Activated T-helper 17 cell treated with anti-CD3 and anti-CD28 coated beads, Interleukin-2, amount 50 U/mL, for 72 hours (primary cell): Measurements from ENCODE around the gene PURB. TPM values are rescaled to one million over a fixed set of nuclear protein-coding genes. Genes with fewer than 3 reads are reported as not detected.
A peak's percentile ranks its signal among the peaks of the same experiment; 100 is the strongest.
"Not testable (repeated sequence)": the region's sequence is repeated elsewhere in the genome, so short reads cannot be mapped to it uniquely, and the experiment has no call there.

ENCODE experiments used
- ATAC-seq: fragments of 150-1000 bp; cut with Tn5 transposase; replicated peaks from 2 replicates; pipeline ENCODE4 v1.10.0; 2021; ENCODE audit warnings: mild to moderate bottlenecking, moderate library complexity
- H3K27ac Mint-ChIP-seq: one replicate; pipeline ENCODE4 v1.8.0; 2022; ENCODE audit warnings: mixed read lengths
- H3K27me3 Mint-ChIP-seq: one replicate; pipeline ENCODE4 v1.8.0; 2022; ENCODE audit warnings: mixed read lengths
- H3K36me3 Mint-ChIP-seq: one replicate; pipeline ENCODE4 v1.8.0; 2022; ENCODE audit warnings: low read depth, mild to moderate bottlenecking, mixed read lengths
- H3K4me1 Mint-ChIP-seq: one replicate; pipeline ENCODE4 v1.8.0; 2022; ENCODE audit warnings: mixed read lengths
- H3K4me3 Mint-ChIP-seq: one replicate; pipeline ENCODE4 v1.8.0; 2022; ENCODE audit warnings: mild to moderate bottlenecking, mixed read lengths
- H3K9me3 Mint-ChIP-seq: one replicate; pipeline ENCODE4 v1.8.0; 2022; ENCODE audit warnings: mixed read lengths
- total RNA-seq, 2 donors: library from RNA; stranded (reverse); gene quantifications; one replicate each; pipeline ENCODE4 v1.2.3, GENCODE V29; 2022

Gene PURB
- total RNA-seq, 2 donors from 2014 or later = 22.5 to 24.5 TPM

DNA sequence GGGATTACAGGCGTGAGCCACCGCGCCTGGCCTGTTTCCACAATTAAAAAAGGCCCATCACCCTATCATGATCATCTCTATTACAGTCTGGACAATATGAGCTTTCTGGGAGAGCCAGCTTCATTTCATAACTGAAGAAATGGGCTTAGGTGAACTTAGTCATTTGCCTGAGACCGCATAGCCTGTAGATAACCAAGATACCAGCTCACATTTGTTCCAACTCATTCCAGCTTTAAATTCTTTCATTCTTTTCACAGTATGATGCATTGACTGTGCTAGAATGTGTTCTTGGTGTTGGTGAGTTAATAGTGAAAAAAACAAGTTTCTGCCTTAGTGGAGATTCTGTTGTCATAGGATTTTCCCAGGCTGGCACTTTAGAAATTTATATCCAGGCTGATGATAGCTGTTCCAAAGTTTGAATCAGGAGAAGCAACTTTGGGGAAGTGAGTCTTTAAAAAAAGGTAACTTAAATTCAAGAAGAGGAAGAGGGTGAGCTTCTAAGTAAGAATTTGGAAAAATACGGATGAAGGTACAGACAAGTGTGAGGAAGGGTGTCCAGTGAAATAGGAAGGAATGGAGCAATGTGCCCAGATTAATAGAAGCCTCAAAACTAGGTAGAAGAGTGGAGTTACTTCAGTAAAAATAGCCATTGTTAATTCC lies 35.3 kb downstream of the PURB start:
- Mint-ChIP-seq H3K27ac (peak overlapping the region; percentile 91), H3K36me3 (peaks cover 25% of the 10 kb centered on the region), H3K27me3 (no peaks in the 10 kb centered on the region), H3K9me3 (no peaks in the 10 kb centered on the region), H3K4me1 (peaks cover 19% of the 10 kb centered on the region), H3K4me3 (peak overlapping the region; percentile 91)
- ATAC-seq = no peak

DNA sequence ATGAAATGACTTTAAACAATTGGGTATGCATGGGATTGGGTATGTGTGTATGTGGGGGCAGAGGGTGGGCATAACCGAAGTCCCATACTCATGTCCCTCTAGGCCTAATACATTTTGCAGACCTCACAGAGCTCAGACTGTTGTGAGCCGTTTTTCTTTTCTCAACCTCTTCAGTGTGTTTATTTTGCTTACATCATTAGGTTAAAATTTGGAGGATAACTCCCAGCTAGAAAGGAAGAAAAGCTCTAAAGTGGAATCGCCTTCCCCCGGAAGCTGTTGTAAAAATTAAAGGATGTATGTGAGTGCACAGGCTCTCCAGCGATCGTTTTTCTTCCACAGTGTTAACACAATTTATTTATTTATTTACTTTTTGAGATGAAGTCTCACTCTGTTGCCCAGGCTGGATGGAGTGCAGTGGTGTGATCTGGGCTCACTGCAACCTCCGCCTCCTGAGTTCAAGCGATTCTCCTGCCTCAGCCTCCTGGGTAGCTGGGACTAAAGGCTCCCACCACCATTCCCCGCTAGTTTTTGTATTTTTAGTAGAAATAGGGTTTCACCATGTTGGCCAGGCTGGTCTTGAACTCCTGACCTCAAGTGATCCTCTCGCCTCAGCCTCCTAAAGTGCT lies 36.0 kb downstream of the PURB start:
- peak overlapping the region; percentile 91 for H3K27ac Mint-ChIP-seq
- H3K9me3 Mint-ChIP-seq = no peaks in the 10 kb centered on the region
- H3K36me3 Mint-ChIP-seq = peaks cover 25% of the 10 kb centered on the region
- peak overlapping the region; percentile 91 for H3K4me3 Mint-ChIP-seq
- H3K27me3 Mint-ChIP-seq = no peaks in the 10 kb centered on the region
- no peak for ATAC-seq
- H3K4me1 Mint-ChIP-seq = peaks cover 19% of the 10 kb centered on the region

DNA sequence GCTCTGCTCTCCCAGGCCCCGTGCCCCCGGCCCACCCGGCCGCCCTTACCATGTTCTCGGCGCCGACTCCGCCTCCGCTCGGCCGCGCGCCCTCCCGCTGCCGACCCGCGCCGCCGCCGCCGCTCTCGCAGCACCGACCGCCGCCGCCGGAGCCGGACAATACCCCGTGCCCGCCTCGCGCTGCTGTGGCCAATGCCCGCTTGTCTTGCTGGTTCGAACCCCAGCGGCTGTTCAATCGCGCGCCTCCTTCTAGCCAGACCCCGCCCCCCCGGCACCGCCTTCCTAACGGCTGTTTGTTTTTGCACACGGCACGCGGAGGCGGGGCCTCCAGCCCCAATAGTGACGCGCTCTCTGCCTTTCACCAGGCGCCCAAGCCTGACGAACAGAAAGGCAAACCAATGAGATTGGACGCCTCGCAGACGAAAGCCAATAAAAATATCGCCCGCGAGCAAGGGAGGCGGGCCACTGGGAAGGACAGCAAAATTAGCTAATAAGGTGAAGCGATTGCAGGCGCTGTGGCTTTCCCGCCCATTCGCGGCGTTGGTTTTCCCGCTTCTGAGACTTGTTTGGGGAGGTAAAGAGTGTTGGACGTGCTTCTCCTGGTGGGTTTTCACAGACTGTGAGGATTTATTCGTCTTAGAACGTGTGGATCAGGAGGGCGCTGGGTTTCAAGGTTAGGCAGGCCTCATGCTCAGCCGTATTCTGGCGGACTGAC lies 37.3 kb downstream of the PURB start, which contains the start of gene H2AZ2:
Gene H2AZ2 (minus strand): TSS at position 168 of the 715 bp plus-strand sequence. CDS start 116 bp downstream, at position 52.
- no peaks in the 10 kb centered on the region for H3K27me3 Mint-ChIP-seq
- ATAC-seq = peak; percentile 87
- H3K27ac Mint-ChIP-seq = peak within 1 kb of the TSS; percentile 91
- H3K9me3 Mint-ChIP-seq = no peaks in the 10 kb centered on the region
- H3K36me3 Mint-ChIP-seq = peaks cover 29% of the 10 kb centered on the region
- peak within 1 kb of the TSS; percentile 91 for H3K4me3 Mint-ChIP-seq
- H3K4me1 Mint-ChIP-seq = peaks cover 19% of the 10 kb centered on the region

GRCh38 chr7:44847509-44847919 lies 37.8 kb downstream of the PURB start:
- Mint-ChIP-seq H3K4me3 (peak overlapping the region; percentile 91), H3K4me1 (peaks cover 22% of the 10 kb centered on the region), H3K27me3 (no peaks in the 10 kb centered on the region), H3K9me3 (no peaks in the 10 kb centered on the region), H3K27ac (peak overlapping the region; percentile 91), H3K36me3 (peaks cover 33% of the 10 kb centered on the region)
- peak; percentile 71 for ATAC-seq

DNA sequence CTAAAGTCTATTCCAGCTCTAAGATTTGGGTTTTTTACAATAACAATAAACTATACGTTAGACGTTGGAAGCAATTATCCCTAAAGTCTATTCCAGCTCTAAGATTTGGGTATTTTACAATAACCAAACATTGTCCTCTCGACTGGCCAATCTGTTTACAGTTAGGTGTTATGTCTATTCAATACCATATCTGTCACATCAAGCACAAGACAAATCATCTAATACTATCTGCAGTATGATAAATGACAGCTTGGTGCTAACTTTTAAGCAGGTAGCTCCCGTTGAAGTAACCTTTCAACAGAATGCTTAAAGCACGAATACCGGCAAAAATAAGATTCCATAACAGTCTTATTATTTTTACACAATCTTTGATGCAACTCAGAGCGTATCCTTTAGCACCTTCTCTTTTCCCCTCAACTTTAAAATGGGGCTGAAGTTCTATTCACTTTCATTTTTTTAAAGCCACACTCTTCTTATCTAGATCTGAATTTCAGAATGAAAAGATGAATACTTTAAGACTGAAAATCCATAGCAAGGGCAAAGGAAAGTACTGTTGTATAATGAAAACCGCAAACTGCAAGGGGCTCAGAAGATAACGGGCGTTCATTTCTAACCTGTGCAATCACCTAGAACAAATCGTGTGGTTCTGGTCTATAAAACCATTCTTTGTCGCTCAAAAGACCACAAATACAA lies 38.4 kb downstream of the PURB start:
- H3K4me1 Mint-ChIP-seq = peaks cover 26% of the 10 kb centered on the region

DNA sequence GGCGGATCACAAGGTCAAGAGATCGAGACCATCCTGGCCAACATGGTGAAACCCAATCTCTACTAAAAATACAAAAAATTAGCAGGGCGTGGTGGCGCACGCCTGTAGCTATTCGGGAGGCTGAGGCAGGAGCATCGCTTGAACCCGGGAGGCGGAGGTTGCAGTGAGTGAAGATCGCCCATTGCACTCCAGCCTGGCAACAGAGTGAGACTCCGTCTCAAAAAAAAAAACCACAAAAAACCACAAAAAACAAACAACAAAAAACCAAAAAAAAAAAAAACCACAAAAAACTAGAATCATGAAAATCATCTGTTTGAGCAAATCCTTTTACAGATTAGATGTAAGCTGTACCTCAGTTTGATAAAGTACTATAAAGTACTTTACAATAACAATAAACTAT lies 38.9 kb downstream of the PURB start:
- Mint-ChIP-seq H3K4me3 (peak overlapping the region; percentile 91), H3K27ac (peak overlapping the region; percentile 91), H3K36me3 (peaks cover 44% of the 10 kb centered on the region), H3K4me1 (peaks cover 26% of the 10 kb centered on the region)
- not testable (repeated sequence) for ATAC-seq, H3K27me3 Mint-ChIP-seq, H3K9me3 Mint-ChIP-seq

More for the DNA sequence above, 38.4 kb downstream of the PURB start:
- Mint-ChIP-seq H3K9me3 (no peaks in the 10 kb centered on the region), H3K36me3 (peaks cover 39% of the 10 kb centered on the region), H3K27ac (peak overlapping the region; percentile 91), H3K27me3 (no peaks in the 10 kb centered on the region), H3K4me3 (peak overlapping the region; percentile 91)
- ATAC-seq = peak; percentile 1

GRCh38 chr7:44845451-44845850 lies 39.9 kb downstream of the PURB start:
- no peak for ATAC-seq
- no peaks in the 10 kb centered on the region for H3K9me3 Mint-ChIP-seq
- no peaks in the 10 kb centered on the region for H3K27me3 Mint-ChIP-seq
- peaks cover 26% of the 10 kb centered on the region for H3K4me1 Mint-ChIP-seq
- peak overlapping the region; percentile 91 for H3K4me3 Mint-ChIP-seq
- H3K27ac Mint-ChIP-seq = peak overlapping the region; percentile 91
- peaks cover 54% of the 10 kb centered on the region for H3K36me3 Mint-ChIP-seq

- Mint-ChIP-seq H3K4me1 (peaks cover 18% of the 10 kb centered on the region), H3K36me3 (peaks cover 70% of the 10 kb centered on the region)
- not testable (repeated sequence) for H3K9me3 Mint-ChIP-seq, ATAC-seq, H3K4me3 Mint-ChIP-seq, H3K27me3 Mint-ChIP-seq, H3K27ac Mint-ChIP-seq
Measured at GRCh38 chr7:44843440-44843839, 41.9 kb downstream of the PURB start.

DNA sequence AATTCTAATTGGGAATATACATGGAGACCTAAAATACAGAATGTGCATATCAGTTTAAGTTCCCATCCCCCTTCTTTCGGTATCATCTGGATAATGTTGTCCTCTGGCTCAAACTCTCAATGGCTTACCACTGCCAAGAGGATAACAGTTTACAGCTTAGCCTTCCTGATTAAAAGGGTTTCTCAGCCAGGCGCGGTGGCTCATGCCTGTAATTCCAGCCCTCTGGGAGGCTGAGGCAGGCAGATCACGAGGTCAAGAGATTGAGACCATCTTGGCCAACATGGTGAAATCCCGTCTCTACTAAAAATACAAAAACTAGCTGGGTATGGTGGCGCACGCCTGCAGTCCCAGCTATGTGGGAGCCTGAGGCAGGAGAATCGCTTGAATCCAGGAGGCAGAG lies 42.7 kb downstream of the PURB start:
- Mint-ChIP-seq H3K4me1 (peaks cover 18% of the 10 kb centered on the region), H3K27ac (peak overlapping the region; percentile 27), H3K36me3 (peaks cover 68% of the 10 kb centered on the region)
- H3K27me3 Mint-ChIP-seq, H3K4me3 Mint-ChIP-seq, ATAC-seq, H3K9me3 Mint-ChIP-seq: not testable (repeated sequence)

GRCh38 chr7:44838751-44839150 lies 46.6 kb downstream of the PURB start:
- Mint-ChIP-seq H3K9me3 (no peaks in the 10 kb centered on the region), H3K36me3 (peaks cover 78% of the 10 kb centered on the region), H3K4me3 (no peak overlapping the region), H3K27me3 (no peaks in the 10 kb centered on the region), H3K4me1 (peaks cover 7% of the 10 kb centered on the region), H3K27ac (peak overlapping the region; percentile 10)
- ATAC-seq = no peak

- ATAC-seq = no peak
Measured at GRCh38 chr7:44827567-44827966, 57.8 kb downstream of the PURB start.

More at GRCh38 chr7:44827567-44827966, 57.8 kb downstream of the PURB start:
- H3K4me1 Mint-ChIP-seq = peaks cover 9% of the 10 kb centered on the region
- no peak overlapping the region for H3K4me3 Mint-ChIP-seq
- H3K36me3 Mint-ChIP-seq = peaks cover 64% of the 10 kb centered on the region
- no peaks in the 10 kb centered on the region for H3K27me3 Mint-ChIP-seq
- no peaks in the 10 kb centered on the region for H3K9me3 Mint-ChIP-seq
- peak overlapping the region; percentile 17 for H3K27ac Mint-ChIP-seq

Other genes starting within 250 kb of the PURB start
- 100 to 1,000 TPM in 1 of 2 donors, 10 to 100 TPM in 1; 88.7 to 134 TPM for gene ZMIZ2, start 136.7 kb downstream of the PURB start, total RNA-seq
- gene PPIA, start 88.8 kb downstream of the PURB start, total RNA-seq = 1,000 to 10,000 TPM; 1,915 to 2,917 TPM
- gene H2AZ2, start 37.4 kb downstream of the PURB start, total RNA-seq = 100 to 1,000 TPM; 156 to 157 TPM
- gene MYO1G, start 93.5 kb upstream of the PURB start, total RNA-seq = 100 to 1,000 TPM; 316 to 649 TPM
- gene CCM2, start 114.7 kb upstream of the PURB start, total RNA-seq = 10 to 100 TPM; 69.8 to 79.3 TPM
- 1 to 10 TPM in 1 of 2 donors, under 1 TPM in 1; 0.71 to 1.3 TPM for gene NACAD, start 203.4 kb upstream of the PURB start, total RNA-seq
- 100 to 1,000 TPM; 119 to 177 TPM for gene TBRG4, start 226.2 kb upstream of the PURB start, total RNA-seq